Sigmoid colon (tissue), 3 donors: Measurements from ENCODE around the gene SF1.

Source experiments
- CTCF ChIP-seq, 4 experiments: fragments of 450-650 bp in 3 of 4; fragments of 200-600 bp in 1 of 4; IDR thresholded peaks; one replicate each; pipeline ENCODE4 v1.5.1; 2016 to 2019; ENCODE audit warnings: antibody characterized with exemption in 4 of 4, mild to moderate bottlenecking in 3 of 4, moderate library complexity in 2 of 4
- POLR2A ChIP-seq, 2 donors: fragments of 450-650 bp; IDR thresholded peaks; one replicate each; pipeline ENCODE4 v1.6.1; 2016; ENCODE audit warnings: antibody characterized with exemption in 2 of 2, mild to moderate bottlenecking in 2 of 2, moderate library complexity in 2 of 2

GRCh38 chr11:64792482-64792881, 14.1 kb upstream of the SF1 start:
- TF ChIP-seq POLR2A (IDR thresholded peaks at IDR 0.05) (no peak), CTCF (IDR thresholded peaks at IDR 0.05) (no peak)
